ENCODE results near the gene ADM5. TPM values are rescaled to one million over a fixed set of nuclear protein-coding genes. Genes with fewer than 3 reads are reported as not detected.
A peak's percentile ranks its signal among the peaks of the same experiment; 100 is the strongest.

The ADM5 gene
- total and polyA plus RNA-seq, 11 donors, result 0.14 to 1.6 (median 0.60) TPM; not detected in 1

DNA sequence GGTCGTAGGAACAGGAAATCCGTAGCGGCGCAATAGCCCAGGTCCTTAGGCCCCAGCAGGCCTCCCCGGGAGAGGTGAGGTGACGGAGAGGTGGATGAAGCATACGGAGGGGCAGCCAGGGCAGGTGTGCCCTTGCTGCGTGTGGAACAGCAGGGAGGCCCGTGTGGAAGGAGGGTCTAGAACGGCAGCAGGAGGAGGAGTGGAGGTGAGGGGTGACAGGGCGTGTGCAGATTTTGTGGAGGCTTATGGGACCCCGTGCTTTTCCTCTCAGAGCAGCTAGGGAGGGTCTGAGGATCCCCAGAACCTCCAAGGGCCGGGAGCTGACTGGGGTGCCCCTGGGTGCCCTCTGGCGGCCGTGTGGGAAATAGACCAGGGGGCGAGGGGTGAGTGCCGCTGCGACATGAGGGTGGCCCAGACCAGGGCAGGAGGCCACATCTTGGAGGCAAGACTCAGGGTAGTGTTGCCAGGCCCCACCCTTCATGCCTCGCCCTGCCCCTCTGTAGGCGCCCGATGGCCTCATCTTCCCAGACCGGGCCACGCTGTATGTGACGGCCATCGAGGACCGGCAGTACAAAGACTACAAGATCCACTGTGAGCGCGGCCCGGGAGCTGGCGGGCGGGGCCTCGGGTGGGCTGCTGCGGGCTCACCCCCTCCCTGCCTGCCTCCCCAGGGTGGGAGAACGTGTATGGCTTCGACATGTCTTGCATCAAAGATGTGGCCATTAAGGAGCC lies 5.0 kb upstream of the ADM5 start:
- no peak for TF ChIP-seq POLR2A (IDR thresholded peaks at IDR 0.05)
- TF ChIP-seq, protein P1, sequence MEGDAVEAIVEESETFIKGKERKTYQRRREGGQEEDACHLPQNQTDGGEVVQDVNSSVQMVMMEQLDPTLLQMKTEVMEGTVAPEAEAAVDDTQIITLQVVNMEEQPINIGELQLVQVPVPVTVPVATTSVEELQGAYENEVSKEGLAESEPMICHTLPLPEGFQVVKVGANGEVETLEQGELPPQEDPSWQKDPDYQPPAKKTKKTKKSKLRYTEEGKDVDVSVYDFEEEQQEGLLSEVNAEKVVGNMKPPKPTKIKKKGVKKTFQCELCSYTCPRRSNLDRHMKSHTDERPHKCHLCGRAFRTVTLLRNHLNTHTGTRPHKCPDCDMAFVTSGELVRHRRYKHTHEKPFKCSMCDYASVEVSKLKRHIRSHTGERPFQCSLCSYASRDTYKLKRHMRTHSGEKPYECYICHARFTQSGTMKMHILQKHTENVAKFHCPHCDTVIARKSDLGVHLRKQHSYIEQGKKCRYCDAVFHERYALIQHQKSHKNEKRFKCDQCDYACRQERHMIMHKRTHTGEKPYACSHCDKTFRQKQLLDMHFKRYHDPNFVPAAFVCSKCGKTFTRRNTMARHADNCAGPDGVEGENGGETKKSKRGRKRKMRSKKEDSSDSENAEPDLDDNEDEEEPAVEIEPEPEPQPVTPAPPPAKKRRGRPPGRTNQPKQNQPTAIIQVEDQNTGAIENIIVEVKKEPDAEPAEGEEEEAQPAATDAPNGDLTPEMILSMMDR (IDR thresholded peaks at IDR 0.05), result peak in 10 of 12 donors; percentile 15 to 47 (median 30)
- no peak overlapping the region for H3K4me3 ChIP-seq
- H3K27ac ChIP-seq, result peak overlapping the region in 1 of 12 donors; percentile 32
- 81 to 86% (median 84%) methylated on average over 13 to 35 of the region's 35 CpGs for WGBS, 4 donors
- ATAC-seq (peak in 1 of 4 donors; percentile 0), DNase-seq (no peak)
- no peaks in the 10 kb centered on the region for H3K9me3 ChIP-seq
- H3K36me3 ChIP-seq, result peaks cover 0 to 67% (median 60%) of the 10 kb centered on the region in 9 donors
- intact Hi-C loops (cut with DNase I), result loop anchor here in 1 of 10 donors (10.0 kb wide), 1 partner anchor 290 kb away; no protein-coding TSS in a partner anchor
- peaks cover 0 to 64% (median 29%) of the 10 kb centered on the region in 12 donors for H3K4me1 ChIP-seq
- peaks cover 0 to 4% (median 0%) of the 10 kb centered on the region in 9 donors for H3K27me3 ChIP-seq

DNA sequence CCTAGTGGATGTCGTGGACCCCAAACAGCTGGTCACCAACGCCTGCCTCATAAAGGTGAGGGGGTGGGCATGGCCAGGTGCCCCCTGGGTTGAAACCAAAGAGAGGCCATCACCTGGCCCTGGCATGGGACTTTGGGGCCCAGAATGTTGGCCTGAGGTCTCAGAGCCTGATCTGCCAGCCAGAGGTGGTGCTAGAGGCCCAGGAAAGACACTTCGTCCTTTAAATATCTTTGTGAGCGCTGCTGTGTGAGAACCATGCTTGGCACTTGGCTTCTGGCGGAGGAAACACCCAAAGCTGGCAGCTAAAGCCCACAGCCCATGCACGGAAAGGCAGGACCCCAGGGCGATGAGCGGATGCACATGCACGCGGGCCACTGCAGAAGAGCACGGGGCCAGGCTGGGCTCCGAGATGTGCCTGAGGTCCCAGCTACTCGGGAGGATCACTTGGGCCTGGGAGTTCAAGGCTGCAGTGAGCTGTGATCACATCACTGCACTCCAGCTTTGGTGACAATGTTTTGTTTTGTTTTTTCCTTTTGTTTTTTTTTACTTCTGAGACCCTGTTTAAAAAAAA lies 4.3 kb upstream of the ADM5 start:
- intact Hi-C loops (cut with DNase I), result loop anchor here in 2 of 10 donors (5.0 to 10.0 kb wide), 3 partner anchors 82 to 290 kb away; partner anchors contain the start of genes AKT1S1 (in 1 of the 2), AP2A1 (in 1 of the 2) and TBC1D17 (in 1 of the 2)
- H3K4me1 ChIP-seq, result peaks cover 0 to 64% (median 35%) of the 10 kb centered on the region in 12 donors

DNA sequence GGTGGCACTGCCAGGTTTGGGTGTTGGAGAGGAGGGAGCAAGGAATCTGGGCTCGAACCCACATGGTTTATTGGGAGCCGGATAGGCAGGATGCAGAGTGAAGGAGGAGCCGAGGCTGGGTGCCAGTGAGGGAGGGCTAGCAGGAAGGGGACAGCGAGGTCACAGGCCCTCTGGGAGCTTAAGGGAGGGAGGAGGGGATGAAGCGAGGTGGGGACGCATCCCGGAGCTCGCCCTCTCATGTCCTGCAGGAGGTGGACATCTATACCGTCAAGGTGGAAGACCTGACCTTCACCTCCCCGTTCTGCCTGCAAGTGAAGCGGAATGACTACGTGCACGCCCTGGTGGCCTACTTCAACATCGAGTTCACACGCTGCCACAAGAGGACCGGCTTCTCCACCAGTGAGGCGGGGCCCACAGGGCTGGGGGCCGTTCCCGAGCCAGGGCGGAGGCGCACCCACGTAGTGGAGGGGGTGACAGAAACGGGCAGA lies 3.5 kb upstream of the ADM5 start:
- H3K36me3 ChIP-seq, result peaks cover 0 to 65% (median 58%) of the 10 kb centered on the region in 9 donors
- intact Hi-C loops (cut with DNase I), result loop anchor here in 2 of 10 donors (5.0 to 10.0 kb wide), 3 partner anchors 81 to 291 kb away; partner anchors contain the start of genes AKT1S1 (in 1 of the 2), AP2A1 (in 1 of the 2) and TBC1D17 (in 1 of the 2)
- H3K9me3 ChIP-seq, result no peaks in the 10 kb centered on the region
- peaks cover 0 to 19% (median 0%) of the 10 kb centered on the region in 9 donors for H3K27me3 ChIP-seq
- WGBS, 4 donors, result 35 to 59% (median 51%) methylated on average over 13 to 23 of the region's 23 CpGs
- peaks cover 0 to 63% (median 31%) of the 10 kb centered on the region in 12 donors for H3K4me1 ChIP-seq
- peak overlapping the region in 7 of 12 donors; percentile 1 to 82 (median 33) for H3K27ac ChIP-seq
- no peak overlapping the region for H3K4me3 ChIP-seq
- ATAC-seq (no peak), DNase-seq (no peak)
- no peak for TF ChIP-seq POLR2A (IDR thresholded peaks at IDR 0.05)
- TF ChIP-seq, protein P1 (IDR thresholded peaks at IDR 0.05), result no peak

More for the DNA sequence above, 4.3 kb upstream of the ADM5 start:
- Histone ChIP-seq H3K27ac (peak overlapping the region in 2 of 12 donors; percentile 32 to 42), H3K27me3 (peaks cover 0 to 11% (median 0%) of the 10 kb centered on the region in 9 donors), H3K9me3 (no peaks in the 10 kb centered on the region), H3K36me3 (peaks cover 0 to 67% (median 60%) of the 10 kb centered on the region in 9 donors), H3K4me3 (no peak overlapping the region)
- ATAC-seq (no peak), DNase-seq (no peak)
- TF ChIP-seq POLR2A (IDR thresholded peaks at IDR 0.05), result no peak
- TF ChIP-seq, protein P1 (IDR thresholded peaks at IDR 0.05), result no peak
- 64 to 87% (median 71%) methylated on average over 8 to 13 of the region's 13 CpGs for WGBS, 4 donors
